Liver (tissue), 9 donors: ENCODE data around the gene KSR2. TPM values are rescaled to one million over a fixed set of nuclear protein-coding genes. Genes with fewer than 3 reads are reported as not detected.
A peak's percentile ranks its signal among the peaks of the same experiment; 100 is the strongest.

Experiments
- DNase-seq: peaks from one replicate; pipeline ENCODE4 v3.0.0-alpha.2; 2017; ENCODE audit warnings: low spot score
- H3K27ac ChIP-seq, 2 donors: one replicate each; pipeline ENCODE4 v1.7.0; 2013; ENCODE audit warnings: inconsistent platforms in 2 of 2, low read length in 2 of 2, control low read depth in 1 of 2, low read depth in 1 of 2, mild to moderate bottlenecking in 1 of 2
- H3K27me3 ChIP-seq, 4 donors: one replicate each; pipeline versions ENCODE4 v1.6.1 to v1.7.0; 2013; ENCODE audit warnings: low read length in 3 of 4, inconsistent platforms in 1 of 4, mild to moderate bottlenecking in 1 of 4, moderate library complexity in 1 of 4; ENCODE audit not compliant: control insufficient read depth in 4 of 4, insufficient read depth in 4 of 4
- H3K36me3 ChIP-seq, 4 donors: one replicate each; pipeline versions ENCODE4 v1.6.1 to v1.7.0; 2013; ENCODE audit warnings: low read length in 3 of 4, mild to moderate bottlenecking in 3 of 4, low read depth in 1 of 4, moderate library complexity in 1 of 4; ENCODE audit not compliant: control insufficient read depth in 4 of 4, insufficient read depth in 3 of 4
- H3K4me1 ChIP-seq, 4 donors: one replicate each; pipeline versions ENCODE4 v1.6.1 to v1.7.0; 2013; ENCODE audit warnings: low read length in 3 of 4, mild to moderate bottlenecking in 3 of 4, moderate library complexity in 1 of 4; ENCODE audit not compliant: control insufficient read depth in 4 of 4, insufficient read depth in 4 of 4
- H3K4me3 ChIP-seq, 3 donors: one replicate each; pipeline versions ENCODE4 v1.6.1 to v1.7.0; 2013; ENCODE audit warnings: low read length in 3 of 3, control low read depth in 1 of 3, low read depth in 1 of 3, mild to moderate bottlenecking in 1 of 3
- H3K9ac ChIP-seq, 2 donors: one replicate each; pipeline ENCODE4 v1.7.0; 2013; ENCODE audit warnings: low read length in 2 of 2, mild to moderate bottlenecking in 2 of 2, moderate library complexity in 2 of 2, control low read depth in 1 of 2, low read depth in 1 of 2
- H3K9me3 ChIP-seq, 4 donors: one replicate each; pipeline versions ENCODE4 v1.6.1 to v1.7.0; 2013; ENCODE audit warnings: low read length in 3 of 4; ENCODE audit not compliant: control insufficient read depth in 4 of 4
- EGR1 ChIP-seq, 2 donors: IDR thresholded peaks; 2 replicates each; pipeline ENCODE4 v1.6.1; 2016 to 2018; ENCODE audit warnings: antibody characterized with exemption in 2 of 2, low read depth in 2 of 2
- FOXA1 ChIP-seq: IDR thresholded peaks from 2 replicates; pipeline ENCODE4 v1.6.1; 2016; ENCODE audit warnings: antibody characterized with exemption
- FOXA2 ChIP-seq: IDR thresholded peaks from 2 replicates; pipeline ENCODE4 v1.6.1; 2016; ENCODE audit warnings: antibody characterized with exemption
- GABPA ChIP-seq, 2 donors: IDR thresholded peaks in 1 of 2; conservative IDR thresholded peaks in 1 of 2; 2 replicates each; pipeline ENCODE4 v1.6.1; 2016; ENCODE audit warnings: antibody characterized with exemption in 2 of 2, mild to moderate bottlenecking in 1 of 2, moderate library complexity in 1 of 2
- HNF4A ChIP-seq, 2 donors: conservative IDR thresholded peaks; 2 replicates each; pipeline ENCODE4 v1.6.1; 2016; ENCODE audit warnings: antibody characterized with exemption in 2 of 2, mild to moderate bottlenecking in 2 of 2
- HNF4G ChIP-seq: IDR thresholded peaks from 2 replicates; pipeline ENCODE4 v1.6.1; 2016; ENCODE audit warnings: antibody characterized with exemption
- JUND ChIP-seq, 2 donors: IDR thresholded peaks; 2 replicates each; pipeline ENCODE4 v1.6.1; 2016; ENCODE audit warnings: antibody characterized with exemption in 2 of 2
- MAX ChIP-seq: IDR thresholded peaks from 2 replicates; pipeline ENCODE4 v1.6.1; 2016; ENCODE audit warnings: antibody characterized with exemption
- RAD21 ChIP-seq, 2 donors: IDR thresholded peaks; 2 replicates each; pipeline ENCODE4 v1.6.1; 2016; ENCODE audit warnings: antibody characterized with exemption in 2 of 2, mild to moderate bottlenecking in 2 of 2
- REST ChIP-seq: IDR thresholded peaks from 2 replicates; pipeline ENCODE4 v1.6.1; 2016; ENCODE audit warnings: antibody characterized with exemption, mild to moderate bottlenecking
- RXRA ChIP-seq, 2 donors: IDR thresholded peaks; 2 replicates each; pipeline ENCODE4 v1.6.1; 2017 to 2018; ENCODE audit warnings: antibody characterized with exemption in 2 of 2, mild to moderate bottlenecking in 1 of 2
- SP1 ChIP-seq: IDR thresholded peaks from 2 replicates; pipeline ENCODE4 v1.6.1; 2018; ENCODE audit warnings: antibody characterized with exemption, mild to moderate bottlenecking
- TAF1 ChIP-seq: conservative IDR thresholded peaks from 2 replicates; pipeline ENCODE4 v1.6.1; 2016; ENCODE audit warnings: antibody characterized with exemption, mild to moderate bottlenecking
- YY1 ChIP-seq: IDR thresholded peaks from 2 replicates; pipeline ENCODE4 v1.6.1; 2016; ENCODE audit warnings: antibody characterized with exemption, mild to moderate bottlenecking
- ZBTB33 ChIP-seq: IDR thresholded peaks from 2 replicates; pipeline ENCODE4 v1.6.1; 2016; ENCODE audit warnings: antibody characterized with exemption
- WGBS: extraction: QIAGEN DNeasy Blood & Tissue Kit; methylation state at CpG from one replicate; pipeline ENCODE4 v1.1.7; 2013; 5-methylcytosine and 5-hydroxymethylcytosine counted together
- polyA plus RNA-seq, 2 donors: library from polyadenylated mRNA; stranded (reverse) in 1 of 2; unstranded in 1 of 2; fragments of 200-250 nt in 1 of 2; fragments of >200 nt in 1 of 2; fragmentation: Nextera tagmentation in 1 of 2; extraction: Ambion mirVana in 1 of 2; gene quantifications; one replicate each; pipeline versions ENCODE4 v1.2.1 to v1.2.3, GENCODE V29; 2013 to 2015
- total RNA-seq, 2 donors: library from RNA; depleted of rRNA; stranded (reverse); fragments of >200 nt; gene quantifications; one replicate each; pipeline ENCODE4 v1.2.3, GENCODE V29; 2014
- TF ChIP-seq, protein P1 (sequence below): fragments of 150-350 bp; IDR thresholded peaks from 2 replicates; pipeline ENCODE4 v1.5.1; 2017; ENCODE audit warnings: improper control_type of control experiment, low read depth, low read length; ENCODE audit not compliant: missing input control
- TF ChIP-seq, protein P2 (sequence below): IDR thresholded peaks from 2 replicates; pipeline ENCODE4 v1.6.1; 2016; ENCODE audit warnings: antibody characterized with exemption
- donor health status: healthy.
- donor health status: healthy.
- donor health status: healthy.
- donor health status: healthy.
- donor health status: healthy.

The KSR2 gene
- total and polyA plus RNA-seq, 4 donors, result under 0.01 to 0.02 (median under 0.01) TPM; not detected in 1

GRCh38 chr12:117674313-117674712 lies 294.5 kb downstream of the KSR2 start:
- H3K27ac ChIP-seq, result no peak overlapping the region
- peaks cover 0 to 4% (median 0%) of the 10 kb centered on the region in 4 donors for H3K27me3 ChIP-seq
- no peaks in the 10 kb centered on the region for H3K4me1 ChIP-seq
- no peak for TF ChIP-seq YY1
- TF ChIP-seq, protein P1, sequence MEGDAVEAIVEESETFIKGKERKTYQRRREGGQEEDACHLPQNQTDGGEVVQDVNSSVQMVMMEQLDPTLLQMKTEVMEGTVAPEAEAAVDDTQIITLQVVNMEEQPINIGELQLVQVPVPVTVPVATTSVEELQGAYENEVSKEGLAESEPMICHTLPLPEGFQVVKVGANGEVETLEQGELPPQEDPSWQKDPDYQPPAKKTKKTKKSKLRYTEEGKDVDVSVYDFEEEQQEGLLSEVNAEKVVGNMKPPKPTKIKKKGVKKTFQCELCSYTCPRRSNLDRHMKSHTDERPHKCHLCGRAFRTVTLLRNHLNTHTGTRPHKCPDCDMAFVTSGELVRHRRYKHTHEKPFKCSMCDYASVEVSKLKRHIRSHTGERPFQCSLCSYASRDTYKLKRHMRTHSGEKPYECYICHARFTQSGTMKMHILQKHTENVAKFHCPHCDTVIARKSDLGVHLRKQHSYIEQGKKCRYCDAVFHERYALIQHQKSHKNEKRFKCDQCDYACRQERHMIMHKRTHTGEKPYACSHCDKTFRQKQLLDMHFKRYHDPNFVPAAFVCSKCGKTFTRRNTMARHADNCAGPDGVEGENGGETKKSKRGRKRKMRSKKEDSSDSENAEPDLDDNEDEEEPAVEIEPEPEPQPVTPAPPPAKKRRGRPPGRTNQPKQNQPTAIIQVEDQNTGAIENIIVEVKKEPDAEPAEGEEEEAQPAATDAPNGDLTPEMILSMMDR, result no peak
- TF ChIP-seq RAD21 (IDR thresholded peaks at IDR 0.05), result no peak
- no peak for TF ChIP-seq FOXA2
- no peak for TF ChIP-seq GABPA (IDR thresholded peaks at IDR 0.05 in 1 of 2, conservative IDR thresholded peaks at IDR 0.05 in 1 of 2)
- no peak for TF ChIP-seq MAX
- no peak for TF ChIP-seq HNF4A (conservative IDR thresholded peaks at IDR 0.05)
- TF ChIP-seq HNF4G, result no peak
- TF ChIP-seq FOXA1, result no peak
- TF ChIP-seq SP1, result no peak
- no peak for TF ChIP-seq REST
- TF ChIP-seq, protein P2, sequence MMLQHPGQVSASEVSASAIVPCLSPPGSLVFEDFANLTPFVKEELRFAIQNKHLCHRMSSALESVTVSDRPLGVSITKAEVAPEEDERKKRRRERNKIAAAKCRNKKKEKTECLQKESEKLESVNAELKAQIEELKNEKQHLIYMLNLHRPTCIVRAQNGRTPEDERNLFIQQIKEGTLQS, result no peak
- TF ChIP-seq ZBTB33, result no peak
- no peak for TF ChIP-seq TAF1
- TF ChIP-seq EGR1 (IDR thresholded peaks at IDR 0.05; ENCODE audit: low read depth in 2 of 2), result no peak
- no peak for TF ChIP-seq JUND (IDR thresholded peaks at IDR 0.05)
- no peak for TF ChIP-seq RXRA (IDR thresholded peaks at IDR 0.05)
- no peaks in the 10 kb centered on the region for H3K9me3 ChIP-seq
- no peak overlapping the region for H3K9ac ChIP-seq
- no peak overlapping the region for H3K4me3 ChIP-seq
- no peaks in the 10 kb centered on the region for H3K36me3 ChIP-seq
- 74% methylated on average over 3 of the region's 3 CpGs for WGBS
- no peak for DNase-seq

DNA sequence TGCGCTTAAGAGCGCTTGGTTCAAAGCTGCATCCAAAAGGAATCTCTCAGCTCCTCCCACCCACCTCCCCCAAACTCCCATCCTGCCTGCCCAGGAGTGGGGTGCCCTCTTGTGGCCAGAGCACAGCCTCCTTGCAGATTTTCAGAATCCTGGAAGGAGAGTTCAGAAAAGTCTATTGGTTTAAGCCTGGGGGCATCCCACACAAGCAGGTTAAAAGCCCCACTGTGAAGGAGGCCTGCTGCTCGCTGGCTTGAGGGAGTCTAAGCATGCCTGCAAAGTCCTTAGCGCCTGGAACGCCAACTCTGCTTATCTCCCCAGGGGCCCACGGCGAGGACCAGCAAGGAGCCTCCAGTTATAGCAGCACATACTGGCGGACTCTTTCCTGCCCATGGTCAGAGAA lies 297.1 kb downstream of the KSR2 start:
- no peaks in the 10 kb centered on the region for H3K9me3 ChIP-seq
- no peak overlapping the region for H3K27ac ChIP-seq
- no peak overlapping the region for H3K9ac ChIP-seq
- H3K4me1 ChIP-seq, result no peaks in the 10 kb centered on the region
- 35% methylated on average over 8 of the region's 8 CpGs for WGBS
- TF ChIP-seq RAD21 (IDR thresholded peaks at IDR 0.05) (peak; percentile 79 to 87), YY1 (no peak), FOXA1 (no peak), JUND (IDR thresholded peaks at IDR 0.05) (no peak), REST (no peak)
- TF ChIP-seq, protein P1, result peak; percentile 57
- H3K36me3 ChIP-seq, result no peaks in the 10 kb centered on the region
- DNase-seq, result peak; percentile 35
- no peak overlapping the region for H3K4me3 ChIP-seq
- H3K27me3 ChIP-seq, result peaks cover 0 to 7% (median 0%) of the 10 kb centered on the region in 4 donors
